GM12878 (cell line): Measurements from ENCODE around the gene TMEM132D. TPM values are rescaled to one million over a fixed set of nuclear protein-coding genes. Genes with fewer than 3 reads are reported as not detected.

ENCODE experiments used
- ATAC-seq: fragments of 200-7000 bp; cut with Tn5 transposase; 3 replicates; pipeline ENCODE4 v1.9.1; 2020; ENCODE audit warnings: mild to moderate bottlenecking, moderate library complexity
- BruUV-seq: library from RNA; stranded (reverse); fragments of 400-500 nt; replicated peaks from 2 replicates; lab custom pipeline; 2021; lab: Mats Ljungman, UMichigan
- CTCF ChIA-PET: fragments of 300-600 bp; sonication (Branson Sonifier 250); formaldehyde crosslinking; extraction: SDS; loops from one replicate; lab custom pipeline; 2021; ENCODE audit warnings: inconsistent platforms; lab: Yijun Ruan, JAX
- POLR2A ChIA-PET: fragments of 350-600 bp; formaldehyde crosslinking; extraction: SDS; loops from one replicate; lab custom pipeline; 2021; ENCODE audit warnings: inconsistent platforms; lab: Charles Lee
- RAD21 ChIA-PET: fragments of 300-600 bp; sonication (Branson Sonifier 250); formaldehyde crosslinking; loops from one replicate; lab custom pipeline; 2023; ENCODE audit warnings: antibody characterized with exemption; ENCODE audit not compliant: unreplicated experiment; lab: Charles Lee
- SMC1A ChIA-PET: fragments of 300-600 bp; sonication (Branson Sonifier 250); formaldehyde crosslinking; loops from one replicate; lab custom pipeline; 2023; ENCODE audit not compliant: unreplicated experiment, uncharacterized antibody; lab: Charles Lee
- DNase-seq: peaks from one replicate; pipeline ENCODE4 v3.0.0-alpha.2; 2011; ENCODE audit warnings: low read depth, low spot score
- FAIRE-seq: peaks from 3 replicates; lab custom pipeline; 2011; peaks lifted over from hg19 to GRCh38; lab: Jason Lieb, UNC
- H2AFZ ChIP-seq: 2 replicates; pipeline ENCODE4 v1.6.0; 2011; ENCODE audit warnings: low read depth, low read length, control low read depth; ENCODE audit not compliant: control insufficient read depth
- H3K27ac ChIP-seq: 2 replicates; pipeline ENCODE4 v1.5.1; 2011; ENCODE audit warnings: control low read depth; ENCODE audit not compliant: control insufficient read depth, insufficient read depth
- H3K27me3 ChIP-seq, 2 experiments: replicated peaks in 1 of 2; 2 replicates each; pipeline versions ENCODE4 v1.6.0 to v1.6.1; 2011; ENCODE audit warnings: low read length in 1 of 2; ENCODE audit not compliant: control insufficient read depth in 2 of 2, insufficient read depth in 2 of 2
- H3K36me3 ChIP-seq, 2 experiments: 2 replicates each; pipeline ENCODE4 v1.5.1; 2011; ENCODE audit warnings: low read length in 1 of 2; ENCODE audit not compliant: control insufficient read depth in 2 of 2, insufficient read depth in 2 of 2
- H3K4me1 ChIP-seq: 2 replicates; pipeline ENCODE4 v1.6.1; 2011; ENCODE audit warnings: mild to moderate bottlenecking, low read length, moderate library complexity, mixed read lengths; ENCODE audit not compliant: control insufficient read depth, insufficient read depth
- H3K4me2 ChIP-seq: 2 replicates; pipeline ENCODE4 v1.6.0; 2011; ENCODE audit warnings: control low read depth; ENCODE audit not compliant: control insufficient read depth, insufficient read depth
- H3K4me3 ChIP-seq: fragments of 200-600 bp; sonication (generic); 2 replicates; pipeline ENCODE4 v1.5.1; 2016
- H3K79me2 ChIP-seq: 2 replicates; pipeline ENCODE4 v1.6.0; 2011; ENCODE audit warnings: low read length; ENCODE audit not compliant: control insufficient read depth, insufficient read depth
- H3K9ac ChIP-seq: 2 replicates; pipeline ENCODE4 v1.8.0; 2011; ENCODE audit warnings: low read length, control low read depth, mixed read lengths; ENCODE audit not compliant: control insufficient read depth, insufficient read depth
- H3K9me3 ChIP-seq: replicated peaks from 3 replicates; pipeline ENCODE4 v1.5.1; 2011; ENCODE audit warnings: mild to moderate bottlenecking, low read length; ENCODE audit not compliant: control insufficient read depth, insufficient read depth
- H4K20me1 ChIP-seq: 2 replicates; pipeline ENCODE4 v1.6.0; 2011; ENCODE audit not compliant: control insufficient read depth, insufficient read depth
- BHLHE40 ChIP-seq, 2 experiments: fragments of 450-650 bp in 1 of 2; IDR thresholded peaks; 2 replicates each; pipeline ENCODE4 v1.6.1; 2011 to 2017; ENCODE audit warnings: low read depth in 2 of 2, borderline replicate concordance in 1 of 2, improper control_type of control experiment in 1 of 2, low read length in 1 of 2, mild to moderate bottlenecking in 1 of 2
- BMI1 ChIP-seq: fragments of 450-650 bp; IDR thresholded peaks from 2 replicates; pipeline ENCODE4 v1.6.1; 2016; ENCODE audit warnings: mild to moderate bottlenecking, moderate library complexity, borderline replicate concordance
- CHD4 ChIP-seq: fragments of 200-600 bp; sonication (generic); IDR thresholded peaks from 2 replicates; pipeline ENCODE4 v1.6.1; 2016; ENCODE audit warnings: mild to moderate bottlenecking
- CREM ChIP-seq: IDR thresholded peaks from 2 replicates; pipeline ENCODE4 v1.6.1; 2014; ENCODE audit warnings: antibody characterized with exemption, low read depth
- ETV6 ChIP-seq, 2 experiments: fragments of 450-650 bp in 1 of 2; IDR thresholded peaks in 1 of 2; conservative IDR thresholded peaks in 1 of 2; 2 replicates each; pipeline ENCODE4 v1.6.1; 2014; ENCODE audit warnings: antibody characterized with exemption in 1 of 2, borderline replicate concordance in 1 of 2, low read depth in 1 of 2, mild to moderate bottlenecking in 1 of 2, moderate library complexity in 1 of 2
- IRF5 ChIP-seq: fragments of 450-650 bp; IDR thresholded peaks from 2 replicates; pipeline ENCODE4 v1.6.1; 2017; ENCODE audit warnings: borderline replicate concordance
- JUNB ChIP-seq: IDR thresholded peaks from 2 replicates; pipeline ENCODE4 v1.6.1; 2016; ENCODE audit warnings: antibody characterized with exemption, mild to moderate bottlenecking
- KLF5 ChIP-seq: fragments of 450-650 bp; IDR thresholded peaks from 2 replicates; pipeline ENCODE4 v1.6.1; 2014; ENCODE audit warnings: mild to moderate bottlenecking; ENCODE audit not compliant: partially characterized antibody
- MTA2 ChIP-seq: fragments of 450-650 bp; IDR thresholded peaks from 2 replicates; pipeline ENCODE4 v1.6.1; 2016; ENCODE audit warnings: low read depth, mild to moderate bottlenecking, moderate library complexity
- NR2F1 ChIP-seq: fragments of 450-650 bp; conservative IDR thresholded peaks from 2 replicates; pipeline ENCODE4 v1.6.1; 2017; ENCODE audit warnings: mild to moderate bottlenecking
- RBBP5 ChIP-seq: fragments of 200-600 bp; sonication (generic); conservative IDR thresholded peaks from 2 replicates; pipeline ENCODE4 v1.6.1; 2016
- SPI1 ChIP-seq: IDR thresholded peaks from 2 replicates; pipeline ENCODE4 v1.6.1; 2011; ENCODE audit warnings: low read depth, mild to moderate bottlenecking, low read length, moderate library complexity, borderline replicate concordance; ENCODE audit not compliant: insufficient read depth
- SREBF2 ChIP-seq: IDR thresholded peaks from 2 replicates; pipeline ENCODE4 v1.6.1; 2012; ENCODE audit warnings: mild to moderate bottlenecking, low read length
- TCF12 ChIP-seq: IDR thresholded peaks from 2 replicates; pipeline ENCODE4 v1.6.1; 2011; ENCODE audit warnings: low read depth, mild to moderate bottlenecking, low read length
- ZBTB11 ChIP-seq: fragments of 450-650 bp; formaldehyde crosslinking; IDR thresholded peaks from 2 replicates; pipeline ENCODE4 v1.5.0; 2022; ENCODE audit warnings: mild to moderate bottlenecking, missing genetic modification characterization
- ZNF217 ChIP-seq: fragments of 450-650 bp; IDR thresholded peaks from 2 replicates; pipeline ENCODE4 v1.6.1; 2017; ENCODE audit warnings: antibody characterized with exemption, mild to moderate bottlenecking
- WGBS: methylation state at CpG from one replicate; pipeline ENCODE4 v1.1.6; 2016; ENCODE audit warnings: low lambda C conversion rate; ENCODE audit not compliant: insufficient replicate concordance, insufficient coverage; ENCODE audit errors: missing lambda C conversion rate; 5-methylcytosine and 5-hydroxymethylcytosine counted together
- in situ Hi-C: fragments of 300-500 bp; cut with MboI; formaldehyde crosslinking; loops from 9 replicates; pipeline ENCODE4 v1.14.3; 2018; ENCODE audit warnings: mixed read lengths
- intact Hi-C: fragments of 100-400 bp; cut with micrococcal nuclease; formaldehyde crosslinking; loops from one replicate; pipeline ENCODE4 v1.14.2; 2022; ENCODE audit not compliant: unreplicated experiment
- polyA plus RNA-seq, 11 experiments: library from polyadenylated mRNA; depleted of rRNA in 4 of 11; unstranded in 6 of 11; stranded (reverse) in 5 of 11; fragments of >200 nt; fragmentation: Nextera tagmentation in 4 of 11; fragmentation: Illumina TruSeq in 1 of 11; extraction: Ambion mirVana in 4 of 11; extraction: Trizol in 1 of 11; gene quantifications; 1 replicate in 1 of 11; 2 replicates in 10 of 11; pipeline versions ENCODE4 v1.2.1 to v1.2.3, GENCODE V29; 2011 to 2016; ENCODE audit warnings: inconsistent platforms in 2 of 11, missing spikeins in 2 of 11, low read depth in 1 of 11
- total RNA-seq, 4 experiments: library from RNA; depleted of rRNA in 3 of 4; stranded (reverse); fragments of >200 nt in 3 of 4; fragmentation: Illumina TruSeq in 1 of 4; extraction: Trizol in 1 of 4; gene quantifications; 2 replicates each; pipeline versions ENCODE4 v1.2.1 to v1.2.3, GENCODE V29; 2013 to 2021
- TF ChIP-seq, protein P1 (sequence below): IDR thresholded peaks from 2 replicates; pipeline ENCODE4 v1.6.1; 2011; ENCODE audit warnings: borderline replicate concordance, low read depth, mild to moderate bottlenecking, moderate library complexity, low read length; ENCODE audit not compliant: insufficient read depth, poor library complexity, severe bottlenecking

Gene TMEM132D
- total and polyA plus RNA-seq, 10 of the 15 experiments (the other 5 are each of a cell fraction or from before 2014, with no cell fraction given): under 0.01 to 0.12 (median 0.02) TPM; not detected in 3

GRCh38 chr12:129496226-129496625 is 407.6 kb downstream of the TMEM132D start:
- no TSS peak for BruUV-seq
- Histone ChIP-seq H2AFZ (no peak overlapping the region), H3K4me3 (no peak overlapping the region), H3K4me2 (no peak overlapping the region), H3K36me3 (no peaks in the 10 kb centered on the region), H3K27ac (no peak overlapping the region), H3K4me1 (no peaks in the 10 kb centered on the region), H4K20me1 (no peaks in the 10 kb centered on the region), H3K9me3 (no peaks in the 10 kb centered on the region; the same call in 2 of the 3 replicates), H3K9ac (no peak overlapping the region), H3K79me2 (no peaks in the 10 kb centered on the region), H3K27me3 (no peaks in the 10 kb centered on the region)
- TF ChIP-seq NR2F1 (no peak), CHD4 (no peak), ZNF217 (no peak), ZBTB11 (CRISPR knock-in tag) (no peak), SREBF2 (no peak), IRF5 (no peak), BHLHE40 (IDR thresholded peaks at IDR 0.05; ENCODE audit: borderline replicate concordance in 1 of 2, low read depth in 2 of 2, low read length in 1 of 2) (no peak), BMI1 (no peak), RBBP5 (no peak), MTA2 (no peak), JUNB (no peak), TCF12 (no peak), KLF5 (no peak), SPI1 (no peak), CREM (no peak), ETV6 (conservative IDR thresholded peaks at IDR 0.05 in 1 of 2, IDR thresholded peaks at IDR 0.05 in 1 of 2; ENCODE audit: borderline replicate concordance in 1 of 2, low read depth in 1 of 2) (no peak)
- TF ChIP-seq, protein P1, sequence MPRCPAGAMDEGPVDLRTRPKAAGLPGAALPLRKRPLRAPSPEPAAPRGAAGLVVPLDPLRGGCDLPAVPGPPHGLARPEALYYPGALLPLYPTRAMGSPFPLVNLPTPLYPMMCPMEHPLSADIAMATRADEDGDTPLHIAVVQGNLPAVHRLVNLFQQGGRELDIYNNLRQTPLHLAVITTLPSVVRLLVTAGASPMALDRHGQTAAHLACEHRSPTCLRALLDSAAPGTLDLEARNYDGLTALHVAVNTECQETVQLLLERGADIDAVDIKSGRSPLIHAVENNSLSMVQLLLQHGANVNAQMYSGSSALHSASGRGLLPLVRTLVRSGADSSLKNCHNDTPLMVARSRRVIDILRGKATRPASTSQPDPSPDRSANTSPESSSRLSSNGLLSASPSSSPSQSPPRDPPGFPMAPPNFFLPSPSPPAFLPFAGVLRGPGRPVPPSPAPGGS: no peak
- FAIRE-seq: no peak
- POLR2A ChIA-PET: no interaction called here
- ATAC-seq: no peak
- CTCF ChIA-PET: interaction anchor here (0.6 kb wide), 1 partner anchor 273 kb away, joined by 3 read pairs; no protein-coding TSS in a partner anchor
- RAD21 ChIA-PET: no interaction called here
- WGBS: 36% methylated on average over 6 of the region's 6 CpGs
- in situ Hi-C loops: no loop called here
- SMC1A ChIA-PET: no interaction called here
- intact Hi-C loops: no loop called here
- no peak for DNase-seq
